ENCODE results near the gene UNC5CL.

DNA sequence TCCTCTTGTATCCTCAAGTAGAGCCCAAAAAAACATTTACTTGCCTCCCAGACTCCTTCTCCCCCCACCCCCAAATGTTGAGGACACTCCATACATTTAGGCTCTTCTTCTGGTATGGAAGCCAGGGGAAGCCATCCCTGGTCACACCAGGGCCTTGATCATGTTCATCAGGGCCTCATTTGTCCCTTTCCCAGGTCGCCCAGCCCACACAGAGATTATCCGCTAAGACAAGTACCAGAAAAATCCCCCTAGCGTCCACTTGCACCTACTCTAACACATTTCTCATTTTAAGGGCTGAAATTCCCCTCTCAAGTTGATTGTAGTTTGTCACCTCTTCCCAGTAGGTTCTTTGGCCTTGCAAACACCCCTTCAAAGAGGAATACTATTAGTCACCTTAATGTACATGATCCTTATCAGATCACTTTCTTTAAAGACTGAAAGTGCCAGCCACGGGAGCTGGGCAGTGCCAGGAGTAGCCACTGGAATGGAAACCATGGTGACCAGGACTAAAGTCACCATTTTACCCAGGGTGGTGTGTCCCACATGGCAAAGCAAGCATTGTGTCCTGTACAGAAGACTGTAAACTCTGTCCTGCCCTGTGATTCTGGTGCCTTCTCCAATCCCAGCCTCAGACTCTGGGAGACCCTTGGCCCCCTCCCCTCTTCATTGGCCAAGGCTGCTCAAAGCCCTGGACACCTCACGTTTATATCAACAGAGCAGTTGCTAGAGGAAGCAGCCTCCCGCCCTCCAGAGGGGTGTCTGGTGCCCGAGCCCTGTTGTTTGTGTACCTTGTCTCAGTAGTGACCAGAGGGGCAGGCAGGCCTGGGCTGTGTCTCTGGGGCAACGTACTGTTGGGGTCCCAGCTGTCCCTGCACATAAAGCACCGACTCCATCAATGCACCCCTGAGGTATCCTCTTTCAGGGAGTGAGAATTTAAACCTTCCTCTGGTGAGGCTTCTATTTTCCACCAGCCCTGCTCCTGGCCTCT, 9.0 kb upstream of the UNC5CL start:
- TF ChIP-seq POLR2A (IDR thresholded peaks at IDR 0.05; ENCODE audit: borderline replicate concordance, extremely low read depth, insufficient read depth, insufficient read length) (no peak), EZH2 (IDR thresholded peaks at IDR 0.05) (no peak), POLR2AphosphoS5 (IDR thresholded peaks at IDR 0.05; ENCODE audit: low read depth, low read length) (no peak), SP1 (IDR thresholded peaks at IDR 0.05; ENCODE audit: low read depth) (no peak), SIN3A (IDR thresholded peaks at IDR 0.05; ENCODE audit: low read depth) (no peak), RAD21 (IDR thresholded peaks at IDR 0.05; ENCODE audit: low read depth) (no peak)
- TF ChIP-seq, protein P1, sequence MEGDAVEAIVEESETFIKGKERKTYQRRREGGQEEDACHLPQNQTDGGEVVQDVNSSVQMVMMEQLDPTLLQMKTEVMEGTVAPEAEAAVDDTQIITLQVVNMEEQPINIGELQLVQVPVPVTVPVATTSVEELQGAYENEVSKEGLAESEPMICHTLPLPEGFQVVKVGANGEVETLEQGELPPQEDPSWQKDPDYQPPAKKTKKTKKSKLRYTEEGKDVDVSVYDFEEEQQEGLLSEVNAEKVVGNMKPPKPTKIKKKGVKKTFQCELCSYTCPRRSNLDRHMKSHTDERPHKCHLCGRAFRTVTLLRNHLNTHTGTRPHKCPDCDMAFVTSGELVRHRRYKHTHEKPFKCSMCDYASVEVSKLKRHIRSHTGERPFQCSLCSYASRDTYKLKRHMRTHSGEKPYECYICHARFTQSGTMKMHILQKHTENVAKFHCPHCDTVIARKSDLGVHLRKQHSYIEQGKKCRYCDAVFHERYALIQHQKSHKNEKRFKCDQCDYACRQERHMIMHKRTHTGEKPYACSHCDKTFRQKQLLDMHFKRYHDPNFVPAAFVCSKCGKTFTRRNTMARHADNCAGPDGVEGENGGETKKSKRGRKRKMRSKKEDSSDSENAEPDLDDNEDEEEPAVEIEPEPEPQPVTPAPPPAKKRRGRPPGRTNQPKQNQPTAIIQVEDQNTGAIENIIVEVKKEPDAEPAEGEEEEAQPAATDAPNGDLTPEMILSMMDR (IDR thresholded peaks at IDR 0.05 in 2 of 3, conservative IDR thresholded peaks at IDR 0.05 in 1 of 3; ENCODE audit: borderline replicate concordance in 1 of 3, insufficient read depth in 1 of 3, low read depth in 2 of 3, low read length in 2 of 3), result no peak
- TF ChIP-seq, protein P2, sequence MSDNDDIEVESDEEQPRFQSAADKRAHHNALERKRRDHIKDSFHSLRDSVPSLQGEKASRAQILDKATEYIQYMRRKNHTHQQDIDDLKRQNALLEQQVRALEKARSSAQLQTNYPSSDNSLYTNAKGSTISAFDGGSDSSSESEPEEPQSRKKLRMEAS (IDR thresholded peaks at IDR 0.05), result no peak
- TF ChIP-seq, protein P3, sequence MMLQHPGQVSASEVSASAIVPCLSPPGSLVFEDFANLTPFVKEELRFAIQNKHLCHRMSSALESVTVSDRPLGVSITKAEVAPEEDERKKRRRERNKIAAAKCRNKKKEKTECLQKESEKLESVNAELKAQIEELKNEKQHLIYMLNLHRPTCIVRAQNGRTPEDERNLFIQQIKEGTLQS (IDR thresholded peaks at IDR 0.05), result no peak
